ENCODE measurements around the gene KASH5. TPM values are rescaled to one million over a fixed set of nuclear protein-coding genes. Genes with fewer than 3 reads are reported as not detected.

Gene KASH5
- total RNA-seq, 1 donor from 2014 or later: not detected

Other genes with a start within 250 kb of the KASH5 start
- gene HRC, start 232.9 kb upstream of the KASH5 start, total RNA-seq: 907 TPM
- gene TRPM4, start 230.5 kb upstream of the KASH5 start, total RNA-seq: 44.1 TPM
- 0.67 TPM for gene SLC6A16, start 63.1 kb upstream of the KASH5 start, total RNA-seq
- 4.8 TPM for gene CD37, start 52.8 kb upstream of the KASH5 start, total RNA-seq
- gene TEAD2, start 25.8 kb upstream of the KASH5 start, total RNA-seq: 39.9 TPM
- gene DKKL1, start 24.4 kb upstream of the KASH5 start, total RNA-seq: not detected
- not detected for gene PTH2, start 35.2 kb downstream of the KASH5 start, total RNA-seq
- not detected for gene GFY, start 37.1 kb downstream of the KASH5 start, total RNA-seq
- gene SLC17A7, start 53.3 kb downstream of the KASH5 start, total RNA-seq: 1.6 TPM
- 24.2 TPM for gene PIH1D1, start 63.6 kb downstream of the KASH5 start, total RNA-seq
- gene ALDH16A1, start 65.0 kb downstream of the KASH5 start, total RNA-seq: 7.7 TPM
- 3.8 TPM for gene FLT3LG, start 86.0 kb downstream of the KASH5 start, total RNA-seq
- 1,030 TPM for gene RPL13A, start 99.4 kb downstream of the KASH5 start, total RNA-seq
- 729 TPM for gene RPS11, start 108.2 kb downstream of the KASH5 start, total RNA-seq
- gene FCGRT, start 124.4 kb downstream of the KASH5 start, total RNA-seq: 50.6 TPM
- 14.0 TPM for gene RCN3, start 139.8 kb downstream of the KASH5 start, total RNA-seq
- 34.5 TPM for gene NOSIP, start 192.3 kb downstream of the KASH5 start, total RNA-seq
- 0.40 TPM for gene PRRG2, start 193.1 kb downstream of the KASH5 start, total RNA-seq
- gene PRR12, start 202.9 kb downstream of the KASH5 start, total RNA-seq: 15.9 TPM